GM10266 (cell line): Measurements from ENCODE around the gene RNF220.
"Not testable (repeated sequence)": the region's sequence is repeated elsewhere in the genome, so short reads cannot be mapped to it uniquely, and the experiment has no call there.

ENCODE experiments used
- DNase-seq: peaks from one replicate; pipeline ENCODE4 v3.0.0; 2012; ENCODE audit errors: extremely low spot score
- TF ChIP-seq, protein P1 (sequence below): IDR thresholded peaks from 2 replicates; pipeline ENCODE4 v1.5.1; 2012; ENCODE audit warnings: mild to moderate bottlenecking, low read depth; ENCODE audit not compliant: control insufficient read depth, insufficient read depth; ENCODE audit errors: missing control alignments

Gene RNF220

DNA sequence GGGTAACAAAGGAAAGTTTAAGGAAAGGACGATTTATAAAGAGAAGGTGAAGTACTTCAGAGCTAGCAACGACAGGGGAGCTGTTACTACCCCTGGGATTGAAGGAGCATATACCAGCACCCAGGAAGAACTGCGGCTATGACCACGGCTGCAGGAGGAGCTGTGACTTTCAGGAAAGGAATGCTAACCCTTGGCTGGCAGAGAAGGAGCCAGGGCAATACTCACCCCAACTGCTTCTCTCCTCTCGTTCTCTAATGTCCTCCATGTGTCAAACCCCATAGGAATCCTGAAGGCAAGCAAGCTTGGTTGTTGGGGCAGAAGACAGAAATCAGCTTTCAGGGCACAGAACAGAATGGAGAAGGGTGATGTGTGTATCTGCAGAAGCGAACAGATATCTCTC is 148.7 kb downstream of the RNF220 start:
- no peak for DNase-seq
- TF ChIP-seq, protein P1, sequence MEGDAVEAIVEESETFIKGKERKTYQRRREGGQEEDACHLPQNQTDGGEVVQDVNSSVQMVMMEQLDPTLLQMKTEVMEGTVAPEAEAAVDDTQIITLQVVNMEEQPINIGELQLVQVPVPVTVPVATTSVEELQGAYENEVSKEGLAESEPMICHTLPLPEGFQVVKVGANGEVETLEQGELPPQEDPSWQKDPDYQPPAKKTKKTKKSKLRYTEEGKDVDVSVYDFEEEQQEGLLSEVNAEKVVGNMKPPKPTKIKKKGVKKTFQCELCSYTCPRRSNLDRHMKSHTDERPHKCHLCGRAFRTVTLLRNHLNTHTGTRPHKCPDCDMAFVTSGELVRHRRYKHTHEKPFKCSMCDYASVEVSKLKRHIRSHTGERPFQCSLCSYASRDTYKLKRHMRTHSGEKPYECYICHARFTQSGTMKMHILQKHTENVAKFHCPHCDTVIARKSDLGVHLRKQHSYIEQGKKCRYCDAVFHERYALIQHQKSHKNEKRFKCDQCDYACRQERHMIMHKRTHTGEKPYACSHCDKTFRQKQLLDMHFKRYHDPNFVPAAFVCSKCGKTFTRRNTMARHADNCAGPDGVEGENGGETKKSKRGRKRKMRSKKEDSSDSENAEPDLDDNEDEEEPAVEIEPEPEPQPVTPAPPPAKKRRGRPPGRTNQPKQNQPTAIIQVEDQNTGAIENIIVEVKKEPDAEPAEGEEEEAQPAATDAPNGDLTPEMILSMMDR, result no peak

DNA sequence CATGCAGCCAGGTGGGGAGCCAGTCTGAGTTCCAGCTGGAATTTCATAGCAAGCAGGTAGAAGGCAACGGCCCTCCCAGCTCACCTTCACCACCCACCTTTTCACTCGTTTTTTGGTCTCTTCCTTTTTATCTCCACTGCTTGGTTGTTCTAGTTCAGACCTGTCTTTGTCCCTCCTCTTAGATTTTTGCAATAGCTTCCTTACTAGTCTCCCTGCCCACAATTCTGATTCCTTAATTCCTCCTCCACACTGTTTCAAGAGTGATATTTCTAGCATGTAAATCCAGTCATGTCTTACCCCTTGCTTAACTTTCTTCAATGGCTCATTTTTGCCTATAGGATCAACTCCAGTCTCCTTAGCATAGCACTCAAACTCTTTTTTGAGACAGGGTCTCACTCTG is 149.7 kb downstream of the RNF220 start:
- no peak for DNase-seq
- TF ChIP-seq, protein P1, result no peak

DNA sequence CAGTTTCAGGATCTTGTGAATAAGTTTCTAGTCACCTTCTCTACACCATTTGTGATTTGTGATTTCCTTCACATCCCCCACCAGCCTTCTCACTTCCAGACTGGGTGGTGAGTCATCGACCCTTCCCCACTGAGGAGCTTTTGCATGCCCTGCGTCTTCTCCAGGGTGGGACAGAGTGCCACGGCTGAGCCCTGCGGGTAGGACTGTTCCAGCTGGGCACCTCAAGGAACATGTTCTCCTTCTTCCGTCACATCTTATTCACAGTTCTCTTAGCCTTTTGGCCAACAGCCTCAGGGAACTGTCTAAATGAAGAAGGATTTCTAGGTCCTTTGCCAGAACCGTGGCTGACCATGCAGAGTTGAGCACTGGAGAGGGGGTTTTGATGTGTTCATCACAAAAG is 152.7 kb downstream of the RNF220 start:
- DNase-seq, result no peak

DNA sequence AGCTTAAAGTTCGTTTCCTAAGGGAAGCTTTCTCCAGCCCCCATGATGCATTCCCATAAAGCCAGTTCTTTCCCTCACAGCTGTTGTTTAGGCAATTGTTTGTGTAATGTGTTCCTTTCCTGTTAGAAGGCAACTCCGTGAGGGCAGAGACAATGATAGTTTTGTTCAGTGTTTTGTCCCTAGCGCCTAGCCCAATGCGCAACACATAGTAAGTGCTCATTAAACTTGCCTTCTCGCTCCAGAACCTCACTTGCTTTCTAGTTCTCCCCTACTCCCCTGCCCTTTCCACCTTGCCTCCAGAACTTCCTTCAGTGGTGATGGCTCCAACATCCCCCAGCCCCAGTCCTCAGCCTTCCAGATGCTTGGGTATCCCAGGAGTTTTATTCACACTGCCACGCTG is 153.8 kb downstream of the RNF220 start:
- TF ChIP-seq, protein P1, result no peak
- DNase-seq, result no peak

More for the DNA sequence above, 152.7 kb downstream of the RNF220 start:
- TF ChIP-seq, protein P1, result no peak

DNA sequence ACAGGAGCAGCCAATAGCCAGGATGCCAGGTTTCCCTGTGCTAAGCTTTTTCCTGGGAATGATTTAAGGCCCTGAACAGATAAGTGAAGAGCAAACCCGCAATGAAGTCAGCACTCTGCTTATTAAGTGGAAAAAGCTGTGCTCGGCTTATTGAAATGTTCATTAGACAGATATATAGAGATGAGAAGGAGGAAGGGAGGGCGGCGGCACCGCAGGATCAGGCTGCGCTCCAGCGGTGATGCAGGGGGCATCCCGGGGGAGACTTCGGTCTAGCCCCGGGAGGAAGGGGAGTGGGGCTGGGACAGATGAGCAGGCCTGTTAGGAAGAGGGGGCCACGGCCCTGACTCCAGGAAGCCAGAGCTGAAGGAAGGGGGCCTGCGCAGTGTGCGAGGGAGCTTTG is 154.3 kb downstream of the RNF220 start:
- no peak for DNase-seq
- TF ChIP-seq, protein P1, result no peak

DNA sequence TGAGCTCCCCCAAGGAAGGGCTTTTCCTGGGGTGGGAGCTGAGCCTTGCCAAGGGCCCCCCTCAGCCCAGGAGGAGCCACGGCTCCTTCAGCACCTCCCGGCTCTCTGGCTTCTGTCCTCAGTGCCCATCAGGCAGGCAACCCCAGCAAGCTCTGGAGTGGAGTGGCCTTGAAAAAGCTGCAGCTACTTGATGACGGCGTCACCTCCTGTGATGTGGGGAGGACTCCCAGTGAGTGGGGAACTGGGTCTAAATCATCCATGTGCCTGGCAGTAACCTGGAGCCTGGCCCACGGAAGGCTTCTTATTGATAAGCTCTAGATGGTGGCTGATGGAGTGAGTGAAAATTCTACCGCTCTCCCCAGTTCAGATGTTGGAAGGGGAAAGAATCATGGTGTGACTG is 154.9 kb downstream of the RNF220 start:
- no peak for DNase-seq
- TF ChIP-seq, protein P1, result no peak

DNA sequence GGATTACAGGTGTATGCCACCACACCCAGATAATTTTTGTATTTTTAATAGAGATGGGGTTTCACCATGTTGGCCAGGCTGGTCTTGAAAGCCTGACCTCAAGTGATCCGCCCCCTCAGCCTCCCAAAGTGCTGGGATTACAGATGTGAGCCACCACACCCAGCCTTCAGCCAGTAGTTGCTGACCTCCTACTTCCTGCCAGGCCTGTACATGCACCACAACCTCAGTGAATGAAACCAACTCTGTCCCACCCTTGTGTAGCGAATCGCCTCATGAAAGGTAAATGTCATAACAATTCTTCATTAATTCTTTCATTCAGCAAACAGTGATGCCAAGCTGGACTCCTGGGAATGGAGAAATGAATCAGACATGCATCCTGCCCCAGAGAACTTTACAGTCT is 155.6 kb downstream of the RNF220 start:
- not testable (repeated sequence) for DNase-seq

DNA sequence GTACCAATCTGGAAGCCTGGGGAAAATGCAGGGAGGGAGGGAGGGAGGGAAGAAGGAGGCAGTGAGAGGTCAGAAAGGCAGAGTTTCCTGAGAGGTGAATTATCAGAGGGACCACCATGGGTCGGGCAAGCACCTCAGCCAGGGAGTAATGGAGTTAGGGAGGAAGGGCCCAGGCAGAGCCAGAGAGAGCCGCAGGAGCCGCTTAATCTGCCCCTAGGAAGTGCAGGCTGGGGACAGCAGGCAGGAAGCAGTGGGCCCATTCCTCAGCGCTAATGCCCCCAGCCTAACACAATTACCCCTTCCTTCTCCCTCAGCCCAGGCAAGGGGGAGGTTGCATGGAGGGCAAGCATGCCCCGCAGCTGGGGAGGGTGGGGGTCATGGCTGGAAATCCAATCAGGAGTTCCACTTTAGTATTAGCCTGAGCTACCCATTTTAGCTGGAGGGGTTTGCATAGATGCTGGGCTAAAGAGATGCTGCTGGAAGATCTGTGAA is 160.2 kb downstream of the RNF220 start:
- DNase-seq, result no peak
- TF ChIP-seq, protein P1, result no peak
